Activated T-helper 2 cell treated with anti-CD3 and anti-CD28 coated beads, Interferon-gamma antibody, Interleukin-2, Interleukin-4, amounts not matched to agents 10 μg/mL and 5 μg/mL and 100 μg/mL, durations not matched to agents 14 hours and 24 hours and 36 hours (primary cell): Measurements from ENCODE around the gene YIPF2. TPM values are rescaled to one million over a fixed set of nuclear protein-coding genes. Genes with fewer than 3 reads are reported as not detected.
A peak's percentile ranks its signal among the peaks of the same experiment; 100 is the strongest.

Source experiments
- DNase-seq: peaks from one replicate; pipeline ENCODE4 v3.0.0; 2021; ENCODE audit warnings: low spot score
- H3K27ac Mint-ChIP-seq: one replicate; pipeline ENCODE4 v1.8.0; 2021; ENCODE audit warnings: mixed read lengths
- H3K27me3 Mint-ChIP-seq: one replicate; pipeline ENCODE4 v1.8.0; 2021; ENCODE audit warnings: low read depth, mixed read lengths
- H3K36me3 Mint-ChIP-seq: one replicate; pipeline ENCODE4 v1.8.0; 2021; ENCODE audit warnings: low read depth, mixed read lengths
- H3K4me1 Mint-ChIP-seq: one replicate; pipeline ENCODE4 v1.8.0; 2021; ENCODE audit warnings: low read depth, mixed read lengths
- H3K4me3 Mint-ChIP-seq: one replicate; pipeline ENCODE4 v1.8.0; 2021; ENCODE audit warnings: low read depth, mild to moderate bottlenecking, moderate library complexity, mixed read lengths
- H3K9me3 Mint-ChIP-seq: one replicate; pipeline ENCODE4 v1.8.0; 2021; ENCODE audit warnings: mixed read lengths
- intact Hi-C: fragments of 100-400 bp; cut with micrococcal nuclease; formaldehyde crosslinking; loops from one replicate; pipeline ENCODE4 v1.15.1; 2023
- total RNA-seq: library from RNA; stranded (reverse); gene quantifications from 2 replicates; pipeline ENCODE4 v1.2.3, GENCODE V29; 2022

The YIPF2 gene
- total RNA-seq, 1 donor from 2014 or later: 25.0 TPM

DNA sequence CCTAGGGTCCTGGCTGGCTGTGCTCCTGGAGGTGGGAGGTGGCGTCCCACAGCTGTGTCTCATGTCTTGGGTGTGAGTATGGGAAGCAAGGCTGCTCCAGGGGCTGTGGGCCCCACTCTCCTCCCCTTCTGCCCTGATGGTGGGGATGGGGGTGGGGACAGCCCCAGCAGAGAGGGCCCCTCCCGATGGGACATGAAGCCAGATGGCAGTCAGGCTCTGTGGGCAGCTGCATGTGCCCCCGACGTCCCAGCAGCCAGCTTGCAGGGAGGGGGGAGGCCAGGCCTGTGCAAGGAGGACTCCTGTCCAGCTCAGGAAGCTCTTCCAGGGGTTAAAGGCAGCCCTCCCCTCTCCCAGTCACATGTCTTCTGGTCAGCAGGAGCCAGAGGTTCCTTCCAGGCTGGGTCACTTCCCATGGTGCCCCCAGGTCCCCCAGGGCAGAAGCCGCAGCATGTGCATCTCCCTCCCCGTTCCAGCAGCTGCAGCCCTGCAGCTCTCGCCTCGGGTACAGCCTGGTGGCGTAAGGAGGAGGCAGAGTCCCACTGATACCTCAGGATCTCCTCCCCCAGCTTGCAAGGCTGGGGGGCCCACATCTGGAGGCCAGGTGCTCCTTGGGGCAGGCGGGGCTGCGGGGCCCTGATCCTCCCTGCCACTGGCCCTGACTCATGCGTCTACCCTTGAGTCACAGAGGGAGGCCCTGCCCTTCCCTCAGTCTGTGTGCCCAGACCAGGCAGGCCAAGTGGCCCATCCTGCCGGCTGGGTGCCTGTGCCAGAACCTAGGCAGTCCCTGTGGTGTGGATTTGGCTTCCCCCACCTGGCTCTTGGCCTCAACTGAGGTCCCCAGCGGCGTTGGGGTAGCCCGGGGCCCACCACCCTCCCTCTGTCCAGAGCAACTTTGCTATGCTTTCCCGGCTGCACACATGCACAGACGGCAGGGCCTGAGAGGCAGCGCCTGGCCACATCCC is 13.0 kb downstream of the YIPF2 start:
- no peaks in the 10 kb centered on the region for H3K27me3 Mint-ChIP-seq
- DNase-seq: no peak
- H3K9me3 Mint-ChIP-seq: no peaks in the 10 kb centered on the region
- H3K4me1 Mint-ChIP-seq: no peaks in the 10 kb centered on the region
- no peak overlapping the region for H3K4me3 Mint-ChIP-seq
- intact Hi-C loops: no loop called here
- H3K27ac Mint-ChIP-seq: no peak overlapping the region
- H3K36me3 Mint-ChIP-seq: peaks cover 19% of the 10 kb centered on the region

DNA sequence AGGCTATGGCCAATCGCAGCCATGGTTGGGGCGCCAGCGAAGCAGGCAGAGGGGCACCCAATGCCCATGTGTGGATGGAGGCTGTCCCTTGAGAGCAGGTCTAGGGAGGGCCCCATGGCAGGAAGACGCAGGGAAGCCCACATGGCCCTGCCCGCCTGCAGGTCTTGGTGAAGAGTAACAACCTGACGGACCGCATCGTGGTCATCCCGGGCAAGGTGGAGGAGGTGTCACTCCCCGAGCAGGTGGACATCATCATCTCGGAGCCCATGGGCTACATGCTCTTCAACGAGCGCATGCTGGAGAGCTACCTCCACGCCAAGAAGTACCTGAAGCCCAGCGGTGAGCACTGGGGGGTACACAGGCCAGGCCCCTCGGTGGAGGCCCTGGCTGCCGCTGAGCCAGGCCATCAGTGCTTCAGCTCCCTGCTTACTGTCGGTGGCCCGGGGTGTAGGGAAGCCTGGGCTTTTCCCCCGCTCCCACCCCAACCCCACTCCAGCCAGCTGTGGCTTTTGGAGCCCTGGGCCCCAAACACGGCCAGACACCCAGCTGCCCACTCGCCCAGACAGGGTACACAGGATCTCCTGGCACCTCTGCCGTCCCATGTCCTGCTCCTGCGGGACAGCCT is 14.6 kb downstream of the YIPF2 start:
- H3K9me3 Mint-ChIP-seq: no peaks in the 10 kb centered on the region
- no peak overlapping the region for H3K27ac Mint-ChIP-seq
- no peaks in the 10 kb centered on the region for H3K4me1 Mint-ChIP-seq
- no peak for DNase-seq
- H3K4me3 Mint-ChIP-seq: no peak overlapping the region
- no peaks in the 10 kb centered on the region for H3K27me3 Mint-ChIP-seq
- intact Hi-C loops: no loop called here
- H3K36me3 Mint-ChIP-seq: peaks cover 15% of the 10 kb centered on the region

DNA sequence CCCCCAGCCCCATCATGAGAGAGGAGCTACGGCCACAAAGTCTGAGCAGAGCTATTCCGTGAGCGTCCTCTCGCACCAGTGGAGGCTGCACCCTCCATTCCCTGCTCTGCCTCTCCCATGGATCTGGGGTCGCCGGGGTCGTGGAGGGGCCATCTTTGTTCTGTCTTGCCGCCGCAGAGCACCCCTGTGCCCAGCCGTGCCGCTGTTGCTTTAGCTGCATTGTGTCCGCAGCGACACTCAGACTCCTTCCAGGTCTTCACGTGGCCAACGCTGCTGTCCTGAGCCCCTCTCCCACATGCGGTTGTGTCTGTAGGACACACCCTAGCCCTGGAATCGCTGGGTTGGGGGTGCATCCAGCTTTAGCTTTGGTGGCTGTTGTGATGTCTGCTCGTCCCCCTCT is 15.8 kb downstream of the YIPF2 start:
- Mint-ChIP-seq H3K27ac (no peak overlapping the region), H3K4me3 (no peak overlapping the region)
- intact Hi-C loops: no loop called here

DNA sequence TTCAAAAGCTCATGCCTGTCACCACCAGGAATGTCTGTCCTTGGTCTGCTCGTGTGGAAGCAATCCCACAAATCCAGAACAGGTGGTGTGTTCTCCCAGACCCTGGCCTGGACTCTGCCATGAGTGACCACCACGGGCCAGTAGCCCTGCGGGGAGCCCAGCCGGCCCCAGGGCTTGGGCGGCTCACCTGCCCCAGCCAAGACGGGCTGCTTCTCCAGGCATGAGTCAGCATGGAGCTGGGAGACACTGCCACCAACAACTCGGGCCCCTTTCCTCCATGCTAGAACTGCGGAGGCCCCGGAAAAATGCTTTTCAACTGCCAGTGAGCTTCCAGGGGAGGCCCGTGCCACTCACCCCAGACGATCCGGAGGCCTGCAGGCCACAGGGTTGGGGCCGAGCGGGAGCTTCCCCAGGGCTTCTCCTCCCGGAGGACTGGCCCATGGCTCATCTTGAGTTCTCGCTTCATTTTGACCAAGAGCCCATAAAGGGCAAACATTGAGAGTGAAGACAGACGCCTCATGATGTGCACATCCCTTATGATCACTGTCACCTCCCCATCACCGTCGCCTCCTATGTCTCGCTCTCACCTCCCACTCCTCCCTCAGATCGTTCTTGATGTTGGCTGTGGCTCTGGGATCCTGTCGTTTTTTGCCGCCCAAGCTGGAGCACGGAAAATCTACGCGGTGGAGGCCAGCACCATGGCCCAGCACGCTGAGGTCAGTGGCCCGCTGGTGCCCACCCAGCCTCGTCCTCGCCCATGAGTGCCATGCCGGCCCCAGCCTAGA is 16.7 kb downstream of the YIPF2 start:
- no peak for DNase-seq
- no peak overlapping the region for H3K27ac Mint-ChIP-seq
- H3K9me3 Mint-ChIP-seq: no peaks in the 10 kb centered on the region
- no peaks in the 10 kb centered on the region for H3K4me1 Mint-ChIP-seq
- no peaks in the 10 kb centered on the region for H3K27me3 Mint-ChIP-seq
- intact Hi-C loops: no loop called here
- no peak overlapping the region for H3K4me3 Mint-ChIP-seq
- peaks cover 19% of the 10 kb centered on the region for H3K36me3 Mint-ChIP-seq

More for the DNA sequence above, 15.8 kb downstream of the YIPF2 start:
- Mint-ChIP-seq H3K4me1 (no peaks in the 10 kb centered on the region), H3K9me3 (no peaks in the 10 kb centered on the region), H3K36me3 (peaks cover 18% of the 10 kb centered on the region), H3K27me3 (no peaks in the 10 kb centered on the region)
- DNase-seq: no peak

- intact Hi-C loops: no loop called here
- Mint-ChIP-seq H3K4me1 (no peaks in the 10 kb centered on the region), H3K27me3 (no peaks in the 10 kb centered on the region), H3K27ac (no peak overlapping the region), H3K4me3 (no peak overlapping the region), H3K9me3 (no peaks in the 10 kb centered on the region), H3K36me3 (peaks cover 17% of the 10 kb centered on the region)
- no peak for DNase-seq
Measured at GRCh38 chr19:10908380-10908960, 20.0 kb downstream of the YIPF2 start.

DNA sequence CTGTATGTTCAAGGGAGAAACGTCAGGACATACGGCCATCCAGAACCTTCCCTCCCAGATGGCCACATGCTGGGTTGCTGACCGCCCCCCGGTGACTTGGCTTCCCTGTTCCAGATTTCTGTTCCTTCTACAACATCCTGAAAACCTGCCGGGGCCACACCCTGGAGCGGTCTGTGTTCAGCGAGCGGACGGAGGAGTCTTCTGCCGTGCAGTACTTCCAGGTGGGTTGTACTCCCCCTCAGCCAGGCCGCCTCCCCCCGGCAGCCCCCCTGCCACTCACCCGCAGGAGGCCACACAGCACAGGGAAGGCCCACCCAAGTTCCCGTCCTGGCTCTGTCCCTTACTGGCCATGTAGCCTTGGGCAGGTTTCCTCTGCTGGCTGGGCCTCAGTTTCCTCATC is 20.5 kb downstream of the YIPF2 start:
- DNase-seq: no peak
- no peak overlapping the region for H3K4me3 Mint-ChIP-seq
- intact Hi-C loops: no loop called here
- H3K27me3 Mint-ChIP-seq: no peaks in the 10 kb centered on the region
- no peak overlapping the region for H3K27ac Mint-ChIP-seq
- H3K4me1 Mint-ChIP-seq: no peaks in the 10 kb centered on the region
- H3K36me3 Mint-ChIP-seq: peaks cover 20% of the 10 kb centered on the region
- H3K9me3 Mint-ChIP-seq: peaks cover 3% of the 10 kb centered on the region

- peaks cover 4% of the 10 kb centered on the region for H3K9me3 Mint-ChIP-seq
- no peak overlapping the region for H3K4me3 Mint-ChIP-seq
- intact Hi-C loops: no loop called here
- no peak for DNase-seq
- peaks cover 8% of the 10 kb centered on the region for H3K4me1 Mint-ChIP-seq
- H3K27ac Mint-ChIP-seq: no peak overlapping the region
- H3K27me3 Mint-ChIP-seq: no peaks in the 10 kb centered on the region
- H3K36me3 Mint-ChIP-seq: peaks cover 5% of the 10 kb centered on the region
Measured at GRCh38 chr19:10899151-10899653, 29.2 kb downstream of the YIPF2 start.

- no peak for DNase-seq
- no peaks in the 10 kb centered on the region for H3K27me3 Mint-ChIP-seq
- no peak overlapping the region for H3K27ac Mint-ChIP-seq
- H3K9me3 Mint-ChIP-seq: peaks cover 4% of the 10 kb centered on the region
- peaks cover 5% of the 10 kb centered on the region for H3K36me3 Mint-ChIP-seq
- no peak overlapping the region for H3K4me3 Mint-ChIP-seq
- H3K4me1 Mint-ChIP-seq: peaks cover 8% of the 10 kb centered on the region
- intact Hi-C loops: no loop called here
Measured at GRCh38 chr19:10898633-10899032, 29.8 kb downstream of the YIPF2 start.

GRCh38 chr19:10896851-10897526 is 31.4 kb downstream of the YIPF2 start:
- intact Hi-C loops: no loop called here
- H3K27ac Mint-ChIP-seq: peak overlapping the region; percentile 18
- no peak overlapping the region for H3K4me3 Mint-ChIP-seq
- H3K9me3 Mint-ChIP-seq: no peaks in the 10 kb centered on the region
- no peak for DNase-seq
- H3K27me3 Mint-ChIP-seq: no peaks in the 10 kb centered on the region
- H3K36me3 Mint-ChIP-seq: no peaks in the 10 kb centered on the region
- H3K4me1 Mint-ChIP-seq: peaks cover 8% of the 10 kb centered on the region

- intact Hi-C loops: no loop called here
- no peaks in the 10 kb centered on the region for H3K9me3 Mint-ChIP-seq
- H3K36me3 Mint-ChIP-seq: no peaks in the 10 kb centered on the region
- no peaks in the 10 kb centered on the region for H3K27me3 Mint-ChIP-seq
- H3K4me1 Mint-ChIP-seq: peaks cover 8% of the 10 kb centered on the region
- no peak overlapping the region for H3K4me3 Mint-ChIP-seq
- H3K27ac Mint-ChIP-seq: no peak overlapping the region
- no peak for DNase-seq
Measured at GRCh38 chr19:10895920-10896319, 32.5 kb downstream of the YIPF2 start.

DNA sequence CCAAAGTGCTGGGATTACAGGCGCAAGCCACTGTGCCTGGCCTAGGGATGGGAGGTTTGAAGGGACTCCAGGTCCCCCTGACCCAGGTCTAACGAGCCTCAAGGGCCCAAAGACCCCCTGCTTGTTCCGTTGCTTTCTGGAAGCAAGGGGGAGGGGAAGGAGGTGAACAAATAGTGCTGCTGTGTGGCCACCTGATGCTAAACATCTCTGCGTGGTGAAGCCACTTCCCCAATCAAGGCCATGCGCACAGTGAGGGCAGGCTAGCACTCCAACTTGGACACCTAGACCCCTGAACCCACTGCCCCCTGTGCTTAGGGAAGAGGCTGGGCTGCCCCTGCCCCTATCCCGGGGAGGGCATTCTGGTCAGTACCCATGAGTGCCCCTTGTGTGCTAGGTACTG is 33.1 kb downstream of the YIPF2 start:
- H3K4me1 Mint-ChIP-seq: peaks cover 8% of the 10 kb centered on the region
- intact Hi-C loops: no loop called here

DNA sequence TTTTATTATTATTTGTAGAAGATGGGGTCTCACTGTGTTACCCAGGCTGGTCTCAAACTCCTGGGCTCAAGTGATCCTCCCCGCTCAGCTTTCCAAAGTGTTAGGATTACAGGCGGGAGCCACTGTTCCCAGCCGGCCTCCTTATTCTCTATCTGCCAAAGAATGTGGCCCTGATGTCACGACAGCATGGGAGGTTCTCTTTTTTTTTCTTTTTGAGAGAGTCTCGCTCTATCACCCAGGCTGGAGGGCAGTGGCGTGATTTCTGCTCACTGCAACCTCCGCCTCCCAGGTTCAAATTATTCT is 33.6 kb downstream of the YIPF2 start:
- Mint-ChIP-seq H3K9me3 (no peaks in the 10 kb centered on the region), H3K27me3 (no peaks in the 10 kb centered on the region), H3K4me3 (no peak overlapping the region), H3K4me1 (peaks cover 8% of the 10 kb centered on the region), H3K36me3 (no peaks in the 10 kb centered on the region), H3K27ac (no peak overlapping the region)
- intact Hi-C loops: no loop called here
- DNase-seq: no peak

More for the DNA sequence above, 33.1 kb downstream of the YIPF2 start:
- no peaks in the 10 kb centered on the region for H3K27me3 Mint-ChIP-seq
- H3K27ac Mint-ChIP-seq: no peak overlapping the region
- no peaks in the 10 kb centered on the region for H3K36me3 Mint-ChIP-seq
- H3K4me3 Mint-ChIP-seq: no peak overlapping the region
- no peak for DNase-seq
- H3K9me3 Mint-ChIP-seq: no peaks in the 10 kb centered on the region
